Stimulated activated CD4-positive, alpha-beta T cell treated with anti-CD3 and anti-CD28 coated beads, Interleukin-4, amount 100 ng/mL, for 48 hours (primary cell): ENCODE data around the gene ANKRD11.
"Not testable (repeated sequence)": the region's sequence is repeated elsewhere in the genome, so short reads cannot be mapped to it uniquely, and the experiment has no call there.

ENCODE experiments used
- DNase-seq, 2 donors: peaks; one replicate each; pipeline ENCODE4 v3.0.0-alpha.2; 2020; ENCODE audit warnings: low read depth in 2 of 2

The ANKRD11 gene

GRCh38 chr16:89299357-89300111 is 190.8 kb downstream of the ANKRD11 start:
- not testable (repeated sequence) for DNase-seq

DNA sequence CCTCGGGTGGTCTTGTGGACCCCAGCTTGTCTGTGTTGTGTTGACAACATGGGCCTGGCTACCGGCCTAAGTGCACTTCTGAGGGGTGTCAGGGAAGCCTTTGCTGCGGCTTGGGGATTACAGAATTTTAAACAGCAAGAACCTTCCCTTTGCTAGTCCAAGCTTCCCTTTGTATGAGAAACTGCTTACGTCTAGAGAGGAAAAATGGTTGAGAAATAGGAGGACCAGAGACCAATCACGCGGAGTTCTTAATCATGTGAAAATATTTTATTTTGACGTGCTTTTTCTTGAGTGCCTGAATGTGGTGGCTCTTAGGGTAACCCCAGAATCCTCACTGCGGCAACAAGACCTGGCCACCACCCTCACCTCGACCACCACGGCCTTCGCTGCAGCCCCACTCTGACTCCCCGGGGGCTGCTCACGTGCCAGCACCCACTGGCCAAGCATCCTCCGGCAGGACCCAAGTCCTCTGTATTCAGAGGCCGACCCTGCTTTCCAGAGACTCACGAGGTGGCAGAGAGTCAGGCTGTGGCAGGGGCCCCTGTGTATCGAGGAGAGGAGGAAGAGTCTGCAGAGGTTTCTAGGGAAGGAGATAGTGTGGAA is 191.6 kb downstream of the ANKRD11 start:
- no peak for DNase-seq

DNA sequence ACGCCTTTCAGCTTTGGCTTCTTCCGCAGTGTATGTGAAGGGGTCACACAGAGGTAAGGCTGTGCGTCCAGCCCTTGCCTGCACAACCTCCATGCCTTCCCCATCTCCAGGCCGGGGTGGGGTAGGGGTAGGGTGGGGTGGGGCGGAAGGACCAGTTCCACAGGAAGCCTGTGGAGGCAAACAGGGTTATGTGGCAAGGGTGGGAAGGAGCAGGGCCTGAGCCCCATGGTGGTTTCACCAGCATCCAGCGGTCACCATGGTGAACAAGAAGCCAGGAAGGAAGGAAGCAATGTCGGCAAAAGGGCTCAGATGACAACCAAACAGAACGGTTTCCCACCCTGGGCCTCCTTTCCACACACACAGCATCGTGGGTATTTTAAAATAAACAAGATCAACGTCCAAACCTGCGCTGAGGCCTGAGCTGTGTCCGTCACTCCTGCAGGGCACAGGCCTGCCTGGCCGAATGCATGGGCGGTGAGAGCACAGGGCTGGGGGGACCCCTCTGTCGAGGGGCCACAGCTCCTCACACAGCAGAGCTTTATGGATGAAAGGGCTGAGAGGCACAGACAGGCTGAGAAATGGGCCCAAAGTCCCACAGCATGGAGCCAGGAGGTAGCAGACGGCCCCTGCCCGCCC is 192.3 kb downstream of the ANKRD11 start:
- DNase-seq: no peak

- no peak for DNase-seq
Measured at GRCh38 chr16:89297156-89297874, 193.0 kb downstream of the ANKRD11 start.

GRCh38 chr16:89295915-89296314 is 194.4 kb downstream of the ANKRD11 start:
- DNase-seq: no peak

DNA sequence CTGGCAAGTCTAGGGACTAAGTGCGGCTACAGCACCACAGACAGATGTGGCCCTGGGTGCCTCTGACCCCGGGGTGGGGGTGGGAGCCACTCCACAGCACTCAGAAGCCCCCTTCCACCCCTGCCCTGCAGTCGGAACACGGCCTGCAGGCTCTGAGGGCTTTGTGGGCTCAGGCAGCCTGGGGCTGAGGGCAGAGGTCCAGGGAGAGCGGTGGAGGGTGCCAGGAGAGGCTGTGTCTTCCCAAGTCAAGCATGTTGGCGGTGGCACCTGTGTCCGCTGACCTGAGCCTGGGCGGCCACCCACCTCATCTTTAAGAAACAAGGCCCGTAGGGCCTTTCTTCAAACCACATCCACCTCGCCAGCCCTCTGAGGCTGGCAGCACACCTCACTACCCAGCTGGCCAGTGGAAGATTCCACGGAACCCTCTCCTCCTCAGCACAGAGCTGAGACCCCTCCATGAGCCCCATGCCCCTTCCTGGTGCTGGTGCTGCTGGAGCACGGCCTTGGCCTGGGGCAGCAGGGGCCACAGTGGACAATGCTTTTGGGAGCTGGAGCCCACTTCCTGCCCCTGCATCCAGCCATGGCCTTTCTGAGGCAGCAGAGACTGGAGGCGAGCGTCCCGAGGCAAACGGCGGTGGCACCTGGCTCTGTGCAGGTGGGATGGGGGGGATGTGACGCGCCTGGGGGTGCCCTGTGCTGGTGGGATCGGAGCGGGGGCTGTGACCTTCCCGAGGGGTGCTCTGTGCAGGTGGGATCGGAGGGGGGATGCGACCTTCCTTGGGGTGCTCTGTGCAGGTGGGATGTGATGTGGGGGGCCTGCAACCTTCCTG is 195.1 kb downstream of the ANKRD11 start:
- no peak for DNase-seq

DNA sequence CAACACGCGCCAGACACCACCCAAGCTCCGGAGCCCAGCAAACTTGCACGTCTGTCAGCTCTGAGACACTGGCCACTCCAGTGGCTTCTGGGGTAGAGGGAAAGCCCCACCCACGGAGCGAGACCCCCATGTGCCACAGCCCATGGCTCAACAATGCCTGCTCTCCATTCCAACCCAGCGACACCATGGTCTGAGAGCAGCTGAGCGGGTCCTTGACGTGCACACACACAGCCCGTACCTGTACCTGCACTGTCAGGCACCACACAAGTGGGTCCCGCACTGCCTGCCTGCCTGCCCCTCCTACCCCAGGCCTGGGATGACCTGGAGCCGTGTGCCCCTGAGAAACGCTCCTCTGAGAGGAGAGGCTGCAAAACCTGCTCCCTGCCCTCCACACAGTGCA is 195.9 kb downstream of the ANKRD11 start:
- no peak for DNase-seq

GRCh38 chr16:89293276-89294143 is 196.9 kb downstream of the ANKRD11 start:
- no peak for DNase-seq

DNA sequence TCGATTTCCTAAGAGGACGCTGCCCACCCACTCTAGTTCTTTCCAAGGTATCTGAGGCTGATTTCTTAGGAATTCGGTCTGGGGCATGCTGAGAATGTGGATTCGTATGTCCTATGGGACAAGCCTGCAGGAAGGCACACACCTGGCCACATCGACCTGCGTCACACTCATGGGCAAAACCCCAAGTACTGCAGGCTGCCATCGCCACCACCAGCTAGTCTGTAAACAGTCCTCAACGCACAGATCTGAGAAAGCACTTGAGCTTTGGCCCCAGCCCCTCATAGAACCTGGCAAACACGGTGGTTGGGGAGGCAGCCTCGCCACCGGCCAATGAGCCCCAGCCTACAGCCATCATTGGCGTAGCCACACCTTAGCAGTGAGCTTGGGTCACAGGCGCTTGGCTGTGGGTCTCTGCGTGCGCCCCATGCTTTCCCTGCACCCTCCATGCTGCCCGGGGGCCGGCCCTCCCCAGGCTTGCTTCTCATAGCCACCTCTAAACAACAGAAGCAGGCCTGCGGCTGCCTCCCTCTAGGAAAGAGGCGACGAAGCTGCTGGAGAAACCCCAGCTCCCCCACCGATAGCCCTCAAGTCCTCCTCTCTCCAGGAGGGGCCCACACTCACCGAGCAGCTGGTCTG is 197.8 kb downstream of the ANKRD11 start:
- DNase-seq: no peak

DNA sequence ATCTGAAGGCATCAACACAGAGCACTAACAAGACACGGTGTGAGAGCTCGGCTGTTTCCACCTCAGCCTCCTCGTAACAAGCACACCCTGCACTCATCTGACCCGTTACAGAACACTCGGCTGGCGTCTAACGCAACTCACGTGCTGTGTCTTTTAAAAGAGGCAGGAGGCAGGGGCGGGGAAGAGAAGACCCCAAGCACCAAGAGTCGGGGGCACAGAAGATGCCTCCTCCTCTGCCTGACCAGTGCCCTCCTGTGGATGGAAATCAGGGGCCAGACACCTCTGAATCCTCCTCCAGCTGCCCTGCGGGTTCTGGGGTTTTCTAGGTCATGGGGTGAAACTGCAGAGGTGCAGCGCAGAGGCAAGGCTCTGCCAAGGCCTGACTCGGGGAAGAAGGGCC is 198.6 kb downstream of the ANKRD11 start:
- DNase-seq: no peak

- no peak for DNase-seq
Measured at GRCh38 chr16:89291363-89291762, 199.0 kb downstream of the ANKRD11 start.

- DNase-seq: no peak
Measured at GRCh38 chr16:89290887-89291286, 199.5 kb downstream of the ANKRD11 start.

DNA sequence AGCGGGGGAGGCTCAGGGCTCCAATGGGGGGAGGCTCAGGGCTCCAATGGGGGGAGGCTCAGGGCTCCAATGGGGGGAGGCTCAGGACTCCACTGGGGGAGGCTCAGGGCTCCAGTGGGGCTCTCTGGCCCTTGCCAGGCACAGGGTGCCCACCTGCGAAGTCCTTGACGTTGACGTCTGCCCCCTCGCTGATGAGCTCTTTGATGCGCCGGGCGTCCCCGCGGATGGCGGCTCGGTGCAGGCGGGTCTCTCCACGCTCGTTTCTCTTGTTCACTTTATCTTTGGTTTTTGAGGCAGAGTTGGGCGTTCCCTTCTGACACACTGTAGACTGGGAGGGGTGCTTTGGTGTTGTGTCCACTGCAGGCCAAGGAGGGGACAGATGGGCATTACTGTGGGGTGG is 199.9 kb downstream of the ANKRD11 start:
- no peak for DNase-seq

DNA sequence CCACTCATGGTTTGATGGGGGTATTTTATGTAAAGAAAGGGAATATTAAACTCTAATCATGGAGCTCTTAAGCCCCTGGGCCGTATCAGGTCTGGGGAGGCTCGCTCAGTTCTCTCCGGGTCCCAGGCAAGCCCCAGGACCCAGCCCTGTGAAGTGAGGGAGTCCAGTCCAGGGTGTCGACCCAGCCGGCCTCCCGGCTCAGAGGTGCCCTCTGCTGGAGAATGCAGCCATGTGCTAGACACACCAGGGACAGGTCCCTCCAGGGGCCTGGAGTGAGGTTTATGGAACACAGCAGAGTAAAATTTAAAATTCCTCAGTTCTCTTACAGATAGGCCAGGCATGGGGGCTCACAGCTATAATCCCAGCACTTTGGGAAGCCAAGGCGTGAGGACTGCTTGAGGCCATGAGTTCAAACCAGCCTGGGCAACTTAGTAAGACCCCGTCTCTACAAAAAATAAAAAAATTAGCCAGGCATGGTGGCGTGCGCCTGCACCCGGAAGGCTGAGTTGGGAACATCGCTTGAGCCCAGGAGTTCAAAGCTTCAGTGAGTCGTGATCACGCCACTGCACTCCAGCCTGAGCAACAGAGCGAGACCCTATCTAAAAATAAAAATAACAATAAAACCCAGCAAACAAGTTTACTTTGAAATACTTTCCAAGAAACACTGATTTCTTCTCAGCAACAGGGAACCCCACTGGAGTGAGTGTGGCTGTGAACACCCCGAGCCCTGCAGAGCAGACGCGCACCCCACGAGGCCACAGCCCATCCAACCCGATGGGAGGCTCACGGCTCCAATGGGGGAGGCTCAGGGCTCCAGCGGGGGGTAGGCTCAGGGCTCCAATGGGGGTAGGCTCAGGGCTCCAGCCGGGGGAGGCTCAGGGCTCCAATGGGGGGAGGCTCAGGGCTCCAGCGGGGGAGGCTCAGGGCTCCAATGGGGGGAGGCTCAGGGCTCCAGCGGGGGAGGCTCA is 200.6 kb downstream of the ANKRD11 start:
- peak; percentile 67 to 69 for DNase-seq

GRCh38 chr16:89288966-89289365 is 201.4 kb downstream of the ANKRD11 start:
- DNase-seq: no peak

DNA sequence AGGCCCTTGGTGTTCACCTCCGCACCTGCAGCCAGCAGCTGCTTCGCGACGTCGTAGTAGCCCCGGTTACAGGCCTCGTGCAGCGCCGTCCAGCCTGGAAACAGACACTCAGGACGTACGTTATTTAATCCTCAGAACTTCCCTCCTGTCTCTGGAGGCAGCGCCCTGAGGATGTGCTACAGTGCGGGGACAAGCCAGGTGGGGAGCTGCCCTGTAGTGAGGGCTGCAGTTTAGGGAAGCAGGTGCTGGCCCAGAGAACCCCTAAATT is 201.8 kb downstream of the ANKRD11 start:
- no peak for DNase-seq

DNA sequence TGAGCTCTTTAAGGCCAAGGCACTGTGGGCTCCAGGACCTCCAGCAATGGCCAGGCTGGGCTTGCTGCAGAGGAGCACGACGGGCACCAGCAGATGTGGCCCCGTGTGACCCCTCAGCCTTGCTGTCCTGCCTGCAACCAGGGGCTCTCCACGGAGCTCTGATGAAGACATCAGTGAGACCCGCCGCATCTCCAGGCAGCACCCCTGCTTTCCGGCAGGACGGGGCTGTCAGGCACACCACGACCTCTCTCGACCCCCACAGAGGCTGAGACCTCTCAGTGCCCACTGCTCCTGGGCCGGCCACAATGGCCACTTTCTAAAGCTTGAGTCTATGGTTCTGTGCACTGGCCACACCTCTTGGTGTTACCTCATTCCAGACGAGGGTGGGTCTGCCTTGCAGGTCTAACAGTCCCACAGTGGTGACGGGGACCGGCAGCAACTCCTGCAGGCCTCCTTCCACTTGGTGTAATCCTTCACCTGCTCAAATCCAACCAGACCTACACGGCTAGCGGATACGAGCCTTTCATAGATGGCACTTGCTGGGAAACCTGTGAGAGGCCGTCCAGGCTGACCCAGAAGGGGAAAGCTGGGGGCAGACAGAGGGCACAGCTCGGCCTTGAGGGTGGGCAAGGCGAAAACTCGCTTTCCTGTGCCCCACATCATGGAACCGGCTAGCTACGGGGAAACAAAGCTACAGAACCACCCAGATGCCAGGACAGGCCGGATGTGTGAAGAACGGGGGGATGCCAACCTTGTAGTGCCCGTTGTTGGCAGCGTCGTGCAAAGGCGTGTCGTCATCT is 202.4 kb downstream of the ANKRD11 start:
- DNase-seq: no peak

DNA sequence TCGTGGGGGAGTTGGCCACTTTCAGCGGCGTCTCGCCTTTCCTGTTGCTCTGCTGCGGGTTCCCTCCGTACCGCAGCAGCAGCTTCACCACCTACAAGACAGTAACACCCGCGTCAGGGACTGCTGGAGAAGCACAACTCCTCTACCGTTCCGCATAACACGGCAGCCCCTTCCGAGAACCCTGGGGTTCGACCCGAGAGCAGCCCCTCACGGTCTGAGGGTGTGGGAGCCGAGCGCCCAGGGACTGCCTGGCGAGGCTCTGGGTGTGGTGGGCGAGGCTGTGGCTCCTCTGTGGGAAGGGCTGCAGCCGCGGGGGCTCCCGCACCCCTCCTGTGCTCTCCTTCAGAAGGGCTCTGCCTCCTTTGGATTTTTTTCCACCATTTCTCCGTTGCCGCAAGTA is 204.3 kb downstream of the ANKRD11 start:
- no peak for DNase-seq
